NCI-H2029 treated with DMSO at 0.1 percent for 48 hours (cell line): ENCODE results near the gene LIN37.
A peak's percentile ranks its signal among the peaks of the same experiment; 100 is the strongest.

ENCODE experiments used
- DNase-seq: peaks from one replicate; lab custom pipeline; 2025; lab: John Stamatoyannopoulos, UW

LIN37 gene

GRCh38 chr19:35748106-35749020 lies at the start of gene LIN37:
TSS of gene LIN37 (plus strand) at chr19:35748576. CDS start at chr19:35748725, 149 bp downstream.
- peak; percentile 96 for DNase-seq

- DNase-seq: peak; percentile 90
Measured at GRCh38 chr19:35702223-35703012, 46.0 kb upstream of the LIN37 start.

- no peak for DNase-seq
Measured at GRCh38 chr19:35703343-35703742, 45.0 kb upstream of the LIN37 start.

- no peak for DNase-seq
Measured at GRCh38 chr19:35704218-35704617, 44.2 kb upstream of the LIN37 start, which contains the start of gene ZBTB32. TSS of gene ZBTB32 (plus strand) at chr19:35704558. CDS start at chr19:35714627, 10,069 bp downstream.

GRCh38 chr19:35708391-35708790 lies 40.0 kb upstream of the LIN37 start:
- no peak for DNase-seq

GRCh38 chr19:35710784-35711723 lies 37.3 kb upstream of the LIN37 start:
- no peak for DNase-seq

- no peak for DNase-seq
Measured at GRCh38 chr19:35712567-35713505, 35.5 kb upstream of the LIN37 start.

GRCh38 chr19:35713506-35713850 lies 34.9 kb upstream of the LIN37 start:
- DNase-seq: no peak

- no peak for DNase-seq
Measured at GRCh38 chr19:35713904-35714495, 34.4 kb upstream of the LIN37 start.

GRCh38 chr19:35714601-35715354 lies 33.6 kb upstream of the LIN37 start:
- DNase-seq: no peak

- no peak for DNase-seq
Measured at GRCh38 chr19:35715355-35715809, 33.0 kb upstream of the LIN37 start.

GRCh38 chr19:35715981-35716800 lies 32.2 kb upstream of the LIN37 start:
- DNase-seq: no peak

GRCh38 chr19:35716801-35717664 lies 31.3 kb upstream of the LIN37 start:
- peak; percentile 84 for DNase-seq

GRCh38 chr19:35717665-35718344 lies 30.6 kb upstream of the LIN37 start, which contains the start of gene KMT2B:
TSS of gene KMT2B (plus strand) at chr19:35718003. CDS start at chr19:35718019, 16 bp downstream.
- no peak for DNase-seq

- no peak for DNase-seq
Measured at GRCh38 chr19:35718345-35719041, 29.9 kb upstream of the LIN37 start.
